OCI-LY7 (cell line): ENCODE data around the gene ARL3. TPM values are rescaled to one million over a fixed set of nuclear protein-coding genes. Genes with fewer than 3 reads are reported as not detected.

Source experiments
- BruUV-seq: library from RNA; stranded (reverse); fragments of 400-500 nt; replicated peaks from 2 replicates; lab custom pipeline; 2021; lab: Mats Ljungman, UMichigan
- CTCF ChIA-PET: fragments of 300-600 bp; sonication (Branson Sonifier 250); formaldehyde crosslinking; loops from one replicate; lab custom pipeline; 2022; ENCODE audit warnings: antibody characterized with exemption; ENCODE audit not compliant: unreplicated experiment; lab: Charles Lee
- POLR2A ChIA-PET: fragments of 300-600 bp; sonication (Branson Sonifier 250); formaldehyde crosslinking; loops from one replicate; lab custom pipeline; 2022; ENCODE audit warnings: antibody characterized with exemption; lab: Charles Lee
- DNase-seq: peaks from one replicate; pipeline ENCODE4 v3.0.0-alpha.2; 2015; ENCODE audit warnings: low spot score
- H2AFZ ChIP-seq: fragments of 200-600 bp; sonication (generic), shearing (Covaris generic); 2 replicates; pipeline ENCODE4 v1.6.1; 2014; ENCODE audit warnings: mild to moderate bottlenecking, antibody characterized with exemption, low read length, moderate library complexity
- H3K27ac ChIP-seq: fragments of 200-600 bp; sonication (generic); 2 replicates; pipeline ENCODE4 v1.5.1; 2014; ENCODE audit warnings: mixed run types, low read depth, mild to moderate bottlenecking, moderate library complexity, low read length, inconsistent platforms; ENCODE audit not compliant: poor library complexity, severe bottlenecking
- H3K36me3 ChIP-seq: fragments of 200-600 bp; sonication (generic); 2 replicates; pipeline ENCODE4 v1.6.1; 2014; ENCODE audit warnings: mild to moderate bottlenecking, antibody characterized with exemption, low read length, moderate library complexity, mixed read lengths; ENCODE audit not compliant: insufficient read depth
- H3K4me1 ChIP-seq: fragments of 200-600 bp; sonication (generic); 2 replicates; pipeline ENCODE4 v1.5.1; 2014; ENCODE audit warnings: mild to moderate bottlenecking, low read length; ENCODE audit not compliant: insufficient read depth, poor library complexity, severe bottlenecking
- H3K4me2 ChIP-seq: fragments of 200-600 bp; sonication (generic); 2 replicates; pipeline ENCODE4 v1.6.1; 2014; ENCODE audit warnings: mild to moderate bottlenecking, low read length
- H3K4me3 ChIP-seq: fragments of 200-600 bp; sonication (generic); 2 replicates; pipeline ENCODE4 v1.5.1; 2014; ENCODE audit warnings: mild to moderate bottlenecking, low read depth, low read length; ENCODE audit not compliant: poor library complexity, severe bottlenecking
- H3K79me2 ChIP-seq: fragments of 200-600 bp; sonication (generic); 2 replicates; pipeline ENCODE4 v1.6.1; 2016; ENCODE audit warnings: low read depth, mild to moderate bottlenecking, low read length, moderate library complexity, mixed read lengths; ENCODE audit not compliant: insufficient read depth
- H3K9me2 ChIP-seq: fragments of 200-600 bp; sonication (generic); 2 replicates; pipeline ENCODE4 v1.6.1; 2016; ENCODE audit warnings: mild to moderate bottlenecking, low read length, mixed read lengths; ENCODE audit not compliant: insufficient read depth
- H3K9me3 ChIP-seq: fragments of 200-600 bp; sonication (generic); 2 replicates; pipeline ENCODE4 v1.6.1; 2014; ENCODE audit warnings: mild to moderate bottlenecking, mixed run types, low read length, mixed read lengths
- H4K20me1 ChIP-seq: fragments of 200-600 bp; sonication (generic); 2 replicates; pipeline ENCODE4 v1.6.1; 2014; ENCODE audit warnings: mild to moderate bottlenecking, antibody characterized with exemption, low read length, moderate library complexity, mixed read lengths; ENCODE audit not compliant: insufficient read depth
- EZH2phosphoT487 ChIP-seq: fragments of 200-600 bp; sonication (generic); IDR thresholded peaks from 2 replicates; pipeline ENCODE4 v1.6.1; 2018; ENCODE audit warnings: low read depth, borderline replicate concordance, mild to moderate bottlenecking, mixed run types, antibody characterized with exemption, low read length, moderate library complexity, mixed read lengths
- intact Hi-C: fragments of 100-400 bp; cut with micrococcal nuclease; formaldehyde crosslinking; loops from one replicate; pipeline ENCODE4 v1.10.0; 2022; ENCODE audit not compliant: unreplicated experiment
- total RNA-seq, 2 experiments: library from RNA; depleted of rRNA in 1 of 2; stranded (reverse); fragments of >200 nt in 1 of 2; shearing (Covaris generic) in 1 of 2; gene quantifications; 2 replicates each; pipeline ENCODE4 v1.2.3, GENCODE V29; 2014 to 2022
- TF ChIP-seq, protein P1 (sequence below): fragments of 200-600 bp; sonication (generic); conservative IDR thresholded peaks from 2 replicates; pipeline ENCODE4 v1.5.1; 2014; ENCODE audit warnings: mild to moderate bottlenecking, antibody characterized with exemption, low read length, moderate library complexity, mixed read lengths

ARL3 gene
- total RNA-seq, 2 experiments from 2014 or later: 7.3 to 11.7 TPM

DNA sequence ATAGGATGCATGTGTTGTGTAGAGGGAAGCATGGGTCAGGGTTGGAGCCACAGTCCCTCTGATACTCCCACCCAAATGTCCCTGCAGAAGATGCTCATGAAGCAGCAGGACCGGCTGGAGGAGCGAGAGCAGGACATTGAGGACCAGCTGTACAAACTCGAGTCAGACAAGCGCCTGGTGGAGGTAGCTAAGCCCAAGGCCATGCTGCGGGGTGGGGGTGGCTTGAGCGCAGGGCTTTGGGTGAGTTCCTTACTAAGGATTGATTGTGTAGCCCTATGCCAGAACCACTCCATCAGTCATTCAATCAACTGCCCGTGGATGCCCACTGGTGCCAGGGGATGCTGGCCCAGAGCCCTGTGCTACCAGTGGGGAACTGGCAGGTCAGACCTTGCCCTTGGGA lies 59.6 kb downstream of the ARL3 start:
- Histone ChIP-seq H3K4me3 (no peak overlapping the region), H3K9me3 (no peaks in the 10 kb centered on the region), H3K9me2 (no peaks in the 10 kb centered on the region), H3K4me2 (no peak overlapping the region), H4K20me1 (0 out of 2 replicates have a peak, but pooled peaks cover 4% of the 10 kb centered on the region), H3K4me1 (peaks cover 58% of the 10 kb centered on the region), H2AFZ (no peak overlapping the region), H3K27ac (no peak overlapping the region), H3K79me2 (peaks cover 50% of the 10 kb centered on the region), H3K36me3 (peaks cover 85% of the 10 kb centered on the region)
- no TSS peak for BruUV-seq
- TF ChIP-seq EZH2phosphoT487: no peak
- no peak for DNase-seq
- POLR2A ChIA-PET: no interaction called here
- CTCF ChIA-PET: no interaction called here
- intact Hi-C loops: no loop called here

DNA sequence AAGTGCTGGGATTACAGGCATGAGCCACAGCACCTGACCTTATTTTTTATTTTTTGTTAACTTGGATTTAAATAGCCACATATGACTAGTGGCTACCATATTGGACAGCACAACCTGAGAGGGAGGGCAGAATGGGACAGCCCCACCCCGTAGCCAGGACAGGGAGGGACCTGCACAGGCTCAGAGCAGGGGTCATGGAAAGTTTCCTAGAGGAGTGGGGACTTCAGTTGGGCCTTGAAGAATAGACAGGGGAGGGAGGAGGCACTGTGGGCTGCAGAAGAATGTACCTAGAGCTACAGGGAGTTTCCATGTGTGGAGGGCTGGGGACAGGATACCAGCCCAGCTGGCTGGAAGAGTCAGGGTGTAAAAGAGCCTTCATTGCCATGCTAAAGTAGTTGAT lies 61.1 kb downstream of the ARL3 start:
- H3K4me1 ChIP-seq: peaks cover 60% of the 10 kb centered on the region

DNA sequence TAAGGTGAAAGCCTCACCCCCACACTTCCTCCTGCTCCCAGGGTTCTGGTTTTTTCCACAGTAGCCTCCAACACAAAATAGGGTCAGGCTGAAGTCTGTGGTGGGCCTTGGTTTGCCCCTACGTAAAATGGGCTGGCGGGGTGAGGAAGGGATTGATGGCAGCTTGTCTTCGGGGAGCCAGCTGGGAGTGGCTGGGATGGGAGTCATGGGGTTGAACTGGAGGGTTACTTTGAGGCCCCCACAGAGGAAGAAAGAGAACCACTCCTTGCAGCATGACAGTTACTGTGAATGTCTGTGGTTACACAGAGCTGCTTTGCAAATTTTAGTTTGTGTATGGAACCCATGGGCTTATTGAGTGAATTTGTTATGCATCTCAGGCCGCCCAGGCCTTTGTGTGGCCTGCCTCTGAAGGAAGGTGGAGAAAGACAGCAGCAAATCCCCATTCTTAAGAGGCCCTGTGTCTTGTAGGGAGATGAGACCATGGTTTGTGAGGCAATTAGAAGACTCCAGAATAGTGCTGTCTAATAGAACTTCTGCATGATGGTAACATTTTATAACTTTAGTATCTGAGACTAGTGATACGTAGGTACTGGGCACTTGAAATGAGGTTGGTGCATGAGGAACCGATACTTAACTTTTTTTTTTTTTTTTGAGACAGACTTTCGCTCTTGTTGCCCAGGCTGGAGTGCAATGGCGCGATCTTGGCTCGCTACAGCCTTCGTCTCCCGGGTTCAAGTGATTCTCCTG lies 61.9 kb downstream of the ARL3 start:
- Histone ChIP-seq H3K36me3 (peaks cover 75% of the 10 kb centered on the region), H2AFZ (no peak overlapping the region), H3K4me3 (peak overlapping the region; percentile 84), H3K4me2 (peak overlapping the region; percentile 82), H3K9me3 (no peaks in the 10 kb centered on the region), H4K20me1 (0 out of 2 replicates have a peak, but pooled peaks cover 4% of the 10 kb centered on the region), H3K79me2 (peaks cover 72% of the 10 kb centered on the region), H3K9me2 (no peaks in the 10 kb centered on the region), H3K4me1 (peaks cover 66% of the 10 kb centered on the region), H3K27ac (peak overlapping the region; percentile 95)
- TF ChIP-seq, protein P1, sequence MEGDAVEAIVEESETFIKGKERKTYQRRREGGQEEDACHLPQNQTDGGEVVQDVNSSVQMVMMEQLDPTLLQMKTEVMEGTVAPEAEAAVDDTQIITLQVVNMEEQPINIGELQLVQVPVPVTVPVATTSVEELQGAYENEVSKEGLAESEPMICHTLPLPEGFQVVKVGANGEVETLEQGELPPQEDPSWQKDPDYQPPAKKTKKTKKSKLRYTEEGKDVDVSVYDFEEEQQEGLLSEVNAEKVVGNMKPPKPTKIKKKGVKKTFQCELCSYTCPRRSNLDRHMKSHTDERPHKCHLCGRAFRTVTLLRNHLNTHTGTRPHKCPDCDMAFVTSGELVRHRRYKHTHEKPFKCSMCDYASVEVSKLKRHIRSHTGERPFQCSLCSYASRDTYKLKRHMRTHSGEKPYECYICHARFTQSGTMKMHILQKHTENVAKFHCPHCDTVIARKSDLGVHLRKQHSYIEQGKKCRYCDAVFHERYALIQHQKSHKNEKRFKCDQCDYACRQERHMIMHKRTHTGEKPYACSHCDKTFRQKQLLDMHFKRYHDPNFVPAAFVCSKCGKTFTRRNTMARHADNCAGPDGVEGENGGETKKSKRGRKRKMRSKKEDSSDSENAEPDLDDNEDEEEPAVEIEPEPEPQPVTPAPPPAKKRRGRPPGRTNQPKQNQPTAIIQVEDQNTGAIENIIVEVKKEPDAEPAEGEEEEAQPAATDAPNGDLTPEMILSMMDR: no peak
- TF ChIP-seq EZH2phosphoT487: no peak
- DNase-seq: peak; percentile 71
- BruUV-seq: no TSS peak
- ChIA-PET CTCF (no interaction called here), POLR2A (interaction anchor here (1.0 to 1.5 kb wide), 3 partner anchors 8 to 525 kb away, joined by 3 to 5 read pairs (median 3); no protein-coding TSS in a partner anchor)
- intact Hi-C loops: loop anchor here (1.0 kb wide), 1 partner anchor 9 kb away; no protein-coding TSS in a partner anchor

More for the DNA sequence above, 61.1 kb downstream of the ARL3 start:
- no peak for TF ChIP-seq EZH2phosphoT487
- TF ChIP-seq, protein P1: no peak
- peak overlapping the region; percentile 95 for H3K27ac ChIP-seq
- no peak for DNase-seq
- CTCF ChIA-PET: no interaction called here
- H3K36me3 ChIP-seq: peaks cover 77% of the 10 kb centered on the region
- peak overlapping the region; percentile 84 for H3K4me3 ChIP-seq
- intact Hi-C loops: no loop called here
- no TSS peak for BruUV-seq
- 0 out of 2 replicates have a peak, but pooled peaks cover 4% of the 10 kb centered on the region for H4K20me1 ChIP-seq
- H3K4me2 ChIP-seq: peak overlapping the region; percentile 82
- H2AFZ ChIP-seq: no peak overlapping the region
- POLR2A ChIA-PET: interaction anchor here (1.1 kb wide), 1 partner anchor 524 kb away, joined by 3 read pairs; no protein-coding TSS in a partner anchor
- H3K79me2 ChIP-seq: peaks cover 65% of the 10 kb centered on the region
- no peaks in the 10 kb centered on the region for H3K9me3 ChIP-seq
- H3K9me2 ChIP-seq: no peaks in the 10 kb centered on the region
